ENCODE measurements around the gene SLC26A9.
"Not testable (repeated sequence)": the region's sequence is repeated elsewhere in the genome, so short reads cannot be mapped to it uniquely, and the experiment has no call there.

Gene SLC26A9

GRCh38 chr1:205883792-205884191 is 59.5 kb downstream of the SLC26A9 start:
- no peak for DNase-seq

GRCh38 chr1:205880923-205881322 is 62.3 kb downstream of the SLC26A9 start:
- no peak for DNase-seq

- DNase-seq: no peak
Measured at GRCh38 chr1:205879974-205880373, 63.3 kb downstream of the SLC26A9 start.

- no peak for DNase-seq
Measured at GRCh38 chr1:205878026-205878425, 65.2 kb downstream of the SLC26A9 start.

- not testable (repeated sequence) for DNase-seq
Measured at GRCh38 chr1:205873148-205873547, 70.1 kb downstream of the SLC26A9 start.

GRCh38 chr1:205870236-205870635 is 73.0 kb downstream of the SLC26A9 start:
- no peak for DNase-seq

All from activated CD4-positive, alpha-beta T cell treated with anti-CD3 and anti-CD28 coated beads for 1 hour (primary cell).